ENCODE data around the gene CYTH2.
"Not testable (repeated sequence)": the region's sequence is repeated elsewhere in the genome, so short reads cannot be mapped to it uniquely, and the experiment has no call there.

Gene CYTH2

DNA sequence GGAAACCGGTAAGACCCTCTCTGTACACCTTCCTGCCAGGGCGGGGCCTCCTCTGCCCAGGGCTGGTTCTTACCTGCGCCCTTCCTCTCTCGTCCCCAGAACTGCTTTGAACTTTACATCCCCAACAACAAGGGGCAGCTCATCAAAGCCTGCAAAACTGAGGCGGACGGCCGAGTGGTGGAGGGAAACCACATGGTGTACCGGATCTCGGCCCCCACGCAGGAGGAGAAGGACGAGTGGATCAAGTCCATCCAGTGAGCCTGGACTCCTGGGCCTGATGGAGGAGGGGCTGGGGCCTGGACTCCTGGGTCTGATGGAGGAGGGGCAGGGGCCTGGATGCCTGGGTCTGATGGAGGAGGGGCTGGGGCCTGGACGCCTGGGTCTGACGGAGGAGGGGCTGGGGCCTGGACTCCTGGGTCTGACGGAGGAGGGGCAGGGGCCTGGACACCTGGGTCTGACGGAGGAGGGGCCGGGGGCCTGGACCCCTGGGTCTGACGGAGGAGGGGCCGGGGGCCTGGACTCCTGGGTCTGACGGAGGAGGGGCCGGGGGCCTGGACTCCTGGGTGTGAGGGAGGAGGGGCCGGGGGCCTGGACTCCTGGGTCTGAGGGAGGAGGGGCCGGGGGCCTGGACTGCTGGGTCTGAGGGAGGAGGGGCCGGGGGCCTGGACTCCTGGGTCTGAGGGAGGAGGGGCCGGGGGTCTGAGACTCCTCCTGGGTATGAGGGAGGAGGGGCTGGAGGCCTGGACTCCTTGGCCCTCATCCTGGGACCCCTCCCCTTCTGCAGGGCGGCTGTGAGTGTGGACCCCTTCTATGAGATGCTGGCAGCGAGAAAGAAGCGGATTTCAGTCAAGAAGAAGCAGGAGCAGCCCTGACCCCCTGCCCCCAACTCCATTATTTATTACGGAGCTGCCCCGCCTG lies 9.4 kb downstream of the CYTH2 start:
- DNase-seq = no peak

DNA sequence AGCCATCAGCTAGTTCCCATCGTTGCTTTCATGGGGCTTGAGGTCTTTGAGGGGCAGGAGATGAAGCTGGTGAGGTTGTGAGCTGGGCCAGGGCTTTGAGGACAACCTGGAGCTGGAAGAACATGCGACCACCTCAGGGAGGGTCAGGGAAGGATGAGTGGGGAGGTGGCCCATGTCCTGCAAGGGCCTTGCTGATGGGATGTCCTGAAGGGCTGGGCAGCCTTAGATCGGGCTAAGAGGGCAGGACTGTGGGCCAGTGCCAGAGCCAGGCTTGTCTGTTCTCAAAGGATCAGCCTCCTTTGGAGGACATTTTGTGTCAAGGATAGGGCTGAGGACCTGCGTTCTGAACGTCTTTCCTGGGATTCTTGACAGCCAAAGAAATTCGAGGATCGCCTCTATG lies 10.5 kb downstream of the CYTH2 start:
- DNase-seq = no peak

DNA sequence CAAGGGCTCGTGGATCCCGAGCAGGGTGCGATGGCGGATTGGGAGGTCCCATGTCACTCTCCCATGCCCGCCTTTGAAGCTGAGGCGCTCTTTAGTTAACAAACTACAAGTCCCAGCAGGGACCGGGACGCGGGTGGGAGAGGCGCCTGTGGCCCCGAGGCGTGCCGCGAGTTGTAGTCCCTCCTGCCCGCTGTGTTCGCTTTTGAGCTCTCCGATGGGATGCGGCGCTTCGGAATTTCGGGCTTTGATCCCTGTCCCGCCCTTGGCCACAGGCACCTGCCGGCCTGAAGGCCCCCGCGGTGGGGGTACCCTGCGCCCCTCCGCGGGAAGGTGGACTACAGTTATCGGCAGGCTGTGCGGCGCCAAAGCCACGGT lies 11.0 kb downstream of the CYTH2 start:
- peak; percentile 78 for DNase-seq

DNA sequence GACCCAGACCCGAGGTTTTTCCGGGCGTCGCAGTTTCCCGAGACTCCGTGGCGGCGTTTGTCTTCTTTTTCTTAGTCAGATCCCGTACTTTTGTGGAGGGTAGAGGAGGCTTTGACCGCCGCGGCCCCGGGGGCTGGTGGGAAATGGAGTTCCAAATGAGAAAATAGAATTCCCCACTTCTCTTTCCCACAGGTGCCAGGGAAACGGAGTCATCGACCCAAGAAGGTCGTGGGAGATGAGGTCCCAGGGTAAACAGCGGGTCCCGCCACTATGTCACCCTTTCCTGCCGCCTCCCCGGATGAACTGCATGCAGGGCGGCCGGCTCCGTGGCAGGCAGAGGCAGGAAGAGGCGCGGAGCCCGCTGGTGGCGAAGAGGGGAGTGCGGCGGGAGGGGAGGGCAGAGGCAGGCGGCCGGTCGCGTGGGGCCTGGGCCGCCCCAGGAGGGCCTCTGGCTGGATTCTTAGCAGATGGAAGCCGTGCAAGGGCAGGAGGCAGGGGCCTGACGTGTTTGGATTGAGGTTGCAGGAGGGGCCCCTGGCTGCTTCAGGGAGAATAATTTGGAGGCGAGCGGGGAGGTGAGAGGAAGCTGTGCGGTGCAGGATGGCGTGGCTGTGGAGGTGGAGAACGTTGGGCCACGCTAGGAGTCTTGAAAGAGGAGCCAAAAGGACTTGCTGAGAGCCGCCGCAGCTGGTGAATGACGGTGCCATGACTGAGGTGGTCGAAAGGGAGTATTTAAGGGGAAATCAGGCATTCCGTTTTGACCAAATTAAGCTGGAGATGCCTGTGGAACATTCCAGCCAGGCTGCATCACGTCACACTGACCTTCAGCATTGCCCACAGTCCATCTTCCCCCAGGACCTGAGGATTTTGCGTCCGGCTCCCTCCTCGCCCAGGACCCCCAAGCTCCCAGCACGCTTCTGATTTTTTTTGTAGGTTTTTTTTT lies 11.7 kb downstream of the CYTH2 start:
- peak; percentile 76 for DNase-seq

DNA sequence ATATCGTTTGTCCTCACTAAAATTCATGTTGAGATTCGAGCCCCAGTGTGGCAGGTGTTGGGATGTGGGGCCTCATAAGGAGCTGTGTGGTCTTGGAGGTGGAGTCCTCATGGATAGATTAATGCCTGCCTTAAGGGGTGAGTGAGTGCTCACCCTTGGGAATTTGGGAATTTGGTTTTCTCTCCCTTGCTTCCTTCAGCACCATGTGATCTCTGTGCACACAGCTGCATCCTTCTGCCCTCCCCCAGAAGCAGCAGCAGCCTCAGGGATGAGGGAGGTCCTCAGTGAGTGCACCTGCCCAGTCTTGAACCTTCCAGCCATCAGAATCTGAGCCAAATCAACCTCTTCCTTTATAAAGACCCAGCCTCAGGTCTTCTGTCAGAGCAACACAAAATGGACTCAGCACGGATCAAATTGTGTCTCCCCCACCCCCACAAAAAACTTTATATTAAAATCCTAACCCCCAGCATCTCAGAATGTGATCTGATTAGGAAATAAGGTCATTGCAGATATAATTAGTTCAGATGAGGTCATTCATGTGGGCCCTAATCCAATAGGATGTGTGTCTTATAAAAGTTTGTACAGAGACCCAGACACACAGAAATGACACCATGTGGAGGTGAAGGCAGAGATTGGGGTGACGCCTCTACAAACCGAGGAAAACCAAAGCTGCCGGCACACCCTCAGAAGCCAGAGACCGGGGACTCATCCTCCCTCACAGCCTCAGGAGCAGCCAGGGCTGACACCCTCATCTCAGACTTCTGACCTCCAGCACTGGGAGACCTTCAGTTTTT lies 12.9 kb downstream of the CYTH2 start:
- DNase-seq = no peak

DNA sequence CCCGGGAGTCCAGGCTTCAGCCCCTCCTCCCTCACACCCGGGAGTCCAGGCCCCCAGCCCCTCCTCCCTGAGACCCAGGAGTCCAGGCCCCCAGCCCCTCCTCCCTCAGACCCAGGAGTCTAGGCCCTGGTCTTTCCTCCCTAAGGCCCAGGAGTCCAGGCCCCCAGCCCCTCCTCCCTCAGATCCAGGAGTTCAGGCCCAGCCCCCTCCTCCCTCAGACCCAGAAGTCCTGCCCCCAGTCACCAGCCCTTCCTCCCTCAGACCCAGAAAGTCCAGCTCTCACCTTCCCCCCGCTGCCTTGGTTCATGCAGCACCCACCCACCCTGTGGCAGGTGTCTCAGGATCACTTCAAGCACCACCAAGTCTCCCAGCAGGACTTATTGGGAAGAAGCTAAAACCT lies 14.1 kb downstream of the CYTH2 start:
- DNase-seq = no peak

DNA sequence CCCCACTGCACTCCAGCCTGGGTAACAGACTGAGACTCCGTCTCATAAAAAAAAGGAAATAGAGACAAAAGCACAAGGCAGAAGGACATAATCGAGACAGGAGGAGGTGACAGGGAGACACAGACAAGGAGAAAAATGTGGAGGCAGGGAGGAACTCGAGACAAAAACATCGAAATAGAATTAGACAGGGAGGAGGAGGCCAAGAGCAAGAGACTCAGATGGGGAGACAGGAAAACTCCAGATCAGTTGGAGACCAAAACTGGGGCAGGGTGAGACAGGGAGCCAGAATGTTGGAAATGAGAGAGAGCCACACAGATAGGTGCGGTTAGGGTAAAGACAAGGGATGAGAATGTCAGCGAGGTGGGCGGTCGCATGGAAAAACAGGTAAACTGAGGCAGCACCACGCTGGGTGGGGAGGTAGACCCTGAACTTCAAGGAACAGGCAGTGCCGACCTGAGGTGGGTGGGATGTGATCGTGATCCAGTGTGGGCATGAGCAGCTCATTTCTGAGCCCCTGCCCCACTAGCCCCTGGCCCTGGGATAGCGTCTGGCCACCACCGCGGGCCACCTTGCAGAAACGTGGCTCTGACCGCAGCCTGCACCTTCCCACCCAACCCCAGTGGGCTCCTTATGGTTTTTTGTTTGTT lies 15.2 kb downstream of the CYTH2 start:
- no peak for DNase-seq

DNA sequence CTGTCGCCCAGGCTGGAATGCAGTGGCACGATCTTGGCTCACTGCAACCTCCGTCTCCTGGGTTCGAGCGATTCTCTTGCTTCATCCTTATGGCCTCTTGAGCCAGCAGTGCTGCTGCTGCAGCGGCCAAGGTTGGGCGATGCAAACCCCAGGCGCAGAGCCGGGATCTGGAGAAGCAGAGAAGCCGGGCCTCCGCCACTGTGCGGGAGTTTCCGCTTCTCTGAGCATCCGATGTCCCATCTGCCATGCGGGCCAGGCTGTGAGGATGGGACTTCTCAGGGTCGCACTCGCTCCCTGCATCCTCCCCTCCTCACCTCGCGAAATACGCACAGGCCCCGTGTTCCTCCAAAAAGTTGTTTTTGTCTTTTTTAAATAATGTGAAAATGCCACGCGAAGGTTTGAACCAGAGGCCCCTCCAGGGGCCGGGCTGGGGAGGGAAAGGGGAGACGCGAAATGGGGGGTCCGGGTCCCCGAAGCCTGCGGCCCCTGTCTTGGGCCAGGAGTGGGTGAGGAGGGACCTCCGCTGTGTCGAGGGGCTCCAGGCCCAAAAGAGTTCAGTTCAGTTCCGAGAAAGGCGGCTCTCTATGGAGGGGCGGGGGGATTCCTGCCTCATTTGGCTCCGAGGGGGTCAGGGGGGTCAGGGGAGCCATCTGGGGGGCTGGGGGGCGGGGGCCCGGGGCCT lies 15.9 kb downstream of the CYTH2 start:
- DNase-seq = peak; percentile 71

DNA sequence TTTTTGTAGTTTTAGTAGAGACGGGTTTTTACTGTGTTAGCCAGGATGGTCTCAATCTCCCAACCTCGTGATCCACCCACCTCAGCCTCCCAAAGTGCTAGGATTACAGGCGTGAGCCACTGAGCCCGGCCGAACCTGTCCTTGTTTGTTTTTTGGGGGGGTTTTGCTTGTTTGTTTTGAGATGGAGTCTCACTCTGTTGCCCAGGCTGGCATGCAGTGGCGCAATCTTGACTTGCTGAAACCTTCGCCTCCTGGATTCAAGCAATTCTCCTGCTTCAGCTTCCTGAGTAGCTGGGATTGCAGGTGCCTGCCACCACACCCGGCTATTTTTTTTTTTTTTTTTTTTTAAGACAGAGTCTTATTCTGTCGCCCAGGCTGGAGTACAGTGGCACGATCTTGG lies 17.5 kb downstream of the CYTH2 start:
- not testable (repeated sequence) for DNase-seq

DNA sequence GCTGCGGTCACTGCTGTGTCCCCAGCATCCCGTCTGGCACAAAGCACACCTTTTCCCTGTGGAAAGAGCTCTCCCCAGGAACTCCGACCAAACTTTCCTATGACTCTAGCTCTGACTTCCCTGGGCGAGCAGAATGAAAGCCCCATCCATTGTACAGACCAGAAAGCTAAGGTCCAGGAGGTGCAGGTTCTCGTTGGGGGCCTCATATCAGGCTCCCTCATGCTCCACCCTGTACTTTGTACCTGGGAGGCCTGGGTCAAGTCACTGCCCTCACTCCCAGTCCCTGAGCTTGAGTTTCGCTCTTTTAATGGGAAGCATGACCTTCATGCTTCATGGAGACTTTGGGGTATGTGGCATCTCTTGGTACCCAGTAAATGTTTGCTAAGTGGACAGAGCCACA lies 18.4 kb downstream of the CYTH2 start:
- DNase-seq = no peak

DNA sequence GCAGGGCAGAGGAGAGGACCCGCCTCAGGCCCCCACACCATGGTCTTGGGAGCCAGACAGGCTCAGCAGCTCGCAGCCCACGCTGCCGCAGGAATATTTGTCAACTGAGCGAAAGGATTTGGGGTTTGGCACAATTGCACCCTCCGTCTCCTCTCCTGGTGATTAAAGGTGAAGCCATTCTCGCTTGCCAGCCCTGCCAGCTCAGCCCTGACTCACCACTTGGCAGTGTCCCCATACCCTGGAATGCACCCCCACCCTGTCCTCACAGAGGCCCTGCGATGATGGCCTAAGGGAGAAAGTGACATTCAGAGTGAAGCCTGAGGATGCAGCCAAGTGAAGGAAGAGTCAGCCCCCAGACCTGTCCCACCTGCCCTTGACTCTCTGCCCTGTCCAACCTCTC lies 18.8 kb downstream of the CYTH2 start:
- no peak for DNase-seq

DNA sequence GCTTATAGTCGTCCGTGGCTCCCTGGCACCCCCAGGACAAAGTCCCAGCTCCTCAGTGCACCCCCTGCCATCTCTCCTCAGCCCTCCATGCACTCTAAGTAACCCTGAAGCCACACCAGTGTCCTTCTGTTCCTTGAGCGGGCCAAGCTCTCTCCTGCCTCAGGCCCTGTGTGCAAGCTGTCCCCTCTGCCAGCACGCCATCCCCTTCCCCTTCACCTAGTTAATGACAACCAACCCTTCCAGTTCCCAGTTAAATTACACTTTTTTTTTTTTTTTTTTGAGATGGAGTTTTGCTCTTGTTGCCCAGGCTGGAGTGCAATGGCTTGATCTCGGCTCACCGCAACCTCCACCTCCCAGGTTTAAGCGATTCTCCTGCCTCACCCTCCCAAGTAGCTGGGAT lies 19.3 kb downstream of the CYTH2 start:
- not testable (repeated sequence) for DNase-seq

DNA sequence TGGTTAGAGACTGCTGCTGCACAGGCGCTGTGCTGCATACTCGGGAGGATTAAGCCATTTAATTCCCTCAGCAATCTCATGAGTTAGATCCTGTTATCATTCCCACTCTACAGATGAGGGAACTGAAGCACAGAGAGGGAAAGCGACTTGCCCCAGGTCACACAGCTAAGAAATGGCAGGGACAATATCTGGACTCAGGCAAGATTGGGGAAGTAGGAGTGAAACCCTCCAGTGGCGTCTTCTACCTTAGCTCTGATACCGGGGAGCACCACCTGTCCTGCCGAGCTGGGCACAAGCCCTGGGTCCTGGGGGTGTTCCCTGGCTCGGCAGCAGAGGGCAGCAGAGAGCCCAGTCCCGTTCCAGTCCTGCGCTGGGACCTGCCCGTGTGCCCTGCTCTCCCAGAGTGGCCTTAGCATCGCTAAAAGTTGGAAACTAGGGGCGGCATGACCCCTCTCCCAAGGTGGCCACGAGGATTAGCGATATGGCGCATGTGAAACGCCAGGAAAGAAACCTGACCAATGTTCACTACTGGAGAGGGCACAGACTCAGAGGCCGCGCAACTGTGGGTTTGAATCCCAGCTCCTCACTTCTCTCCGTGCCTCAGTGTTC lies 20.5 kb downstream of the CYTH2 start:
- DNase-seq = peak; percentile 84

DNA sequence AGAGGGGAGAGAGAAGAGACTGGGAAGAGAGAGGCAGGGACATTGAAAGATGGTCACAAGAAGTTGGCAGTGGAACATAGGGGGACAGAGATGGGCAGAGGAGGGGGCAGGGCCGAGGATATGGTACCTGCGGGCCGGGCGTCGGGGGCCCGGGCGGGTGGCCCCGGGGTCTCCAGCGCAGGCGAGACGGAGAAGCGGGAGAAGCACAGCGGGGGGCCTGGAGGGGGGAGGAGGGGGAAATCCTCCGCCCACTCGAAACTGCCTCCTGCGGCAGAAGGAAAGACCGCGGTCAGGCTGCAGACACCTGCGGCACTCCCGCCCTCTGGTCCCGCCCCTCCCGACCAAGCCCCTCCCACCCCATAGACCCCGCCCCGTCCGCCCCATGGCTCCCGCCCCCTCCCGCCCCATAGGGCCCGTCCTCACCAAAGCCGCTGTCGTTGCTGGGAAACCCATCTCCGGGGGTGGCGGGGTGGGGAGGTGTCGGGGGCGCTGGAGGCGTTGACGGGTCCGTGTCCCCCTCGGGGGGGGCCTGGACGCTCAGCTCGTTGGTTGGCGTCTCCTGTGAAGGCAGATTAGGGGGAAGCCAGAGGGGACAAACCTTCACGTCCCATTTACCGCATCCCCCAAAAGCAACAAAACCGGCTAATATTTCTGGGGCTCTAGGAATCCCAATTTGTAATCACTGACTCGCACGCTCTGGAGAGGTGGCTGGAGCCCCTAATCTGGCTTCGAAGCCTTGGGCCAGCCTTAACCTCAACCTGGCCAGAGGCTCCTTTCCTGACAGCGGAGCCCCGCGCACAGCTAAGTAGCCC lies 22.0 kb downstream of the CYTH2 start:
- peak; percentile 54 for DNase-seq

DNA sequence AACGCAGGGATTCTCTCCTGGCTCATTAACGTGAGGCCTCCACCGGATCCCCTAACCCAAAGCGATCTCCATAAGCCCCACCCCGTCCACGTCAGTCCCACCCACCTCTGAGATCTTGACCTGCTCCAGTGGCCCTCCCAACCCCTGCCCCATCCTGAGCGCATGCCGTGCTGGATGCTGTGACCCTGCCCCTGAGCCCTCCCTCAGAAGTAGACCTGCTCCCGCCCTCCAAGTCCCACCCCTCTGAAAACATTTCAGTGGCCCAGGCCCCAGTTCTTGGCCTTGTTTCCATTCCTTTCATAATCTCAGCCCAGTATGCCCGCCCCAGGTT lies 22.6 kb downstream of the CYTH2 start:
- no peak for DNase-seq

DNA sequence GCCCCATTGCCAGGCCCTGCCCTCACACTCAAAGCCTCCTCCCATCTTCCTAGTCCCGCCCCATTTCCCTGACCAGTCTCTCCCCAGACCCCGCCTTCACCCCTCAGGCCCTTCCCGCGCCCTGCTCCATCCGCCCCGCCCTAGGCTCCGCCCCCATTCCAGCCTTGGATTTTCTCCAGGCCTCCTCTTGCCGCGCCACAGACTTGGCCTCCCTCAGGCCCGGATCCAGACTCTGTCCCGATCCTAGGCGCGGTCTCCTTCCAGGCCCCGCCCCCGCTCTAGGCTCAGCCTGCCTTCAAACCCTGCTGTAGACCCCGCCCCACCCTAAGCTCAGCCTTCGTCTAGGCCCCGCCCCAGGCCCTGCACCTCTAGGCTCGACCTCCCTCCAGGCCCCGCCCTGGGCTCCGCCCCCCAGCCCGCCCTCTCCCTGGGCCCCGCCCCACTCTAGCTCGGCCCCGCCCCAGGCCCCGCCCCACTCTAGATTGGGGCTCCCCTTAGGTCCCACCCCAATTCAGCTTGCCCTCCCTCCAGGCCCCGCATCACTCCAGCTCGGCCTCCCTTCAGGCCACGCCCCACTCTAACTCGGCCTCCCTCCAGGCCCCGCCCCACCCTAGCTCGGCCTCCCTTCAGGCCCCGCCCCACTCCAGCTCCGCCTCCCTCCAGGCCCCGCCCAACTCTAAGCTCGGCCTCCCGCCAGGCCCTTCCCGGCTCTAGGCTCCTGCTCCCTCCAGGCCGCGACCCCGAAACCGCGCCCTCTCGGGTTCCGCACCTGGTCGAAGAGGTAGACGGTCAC lies 24.0 kb downstream of the CYTH2 start:
- peak; percentile 95 for DNase-seq

DNA sequence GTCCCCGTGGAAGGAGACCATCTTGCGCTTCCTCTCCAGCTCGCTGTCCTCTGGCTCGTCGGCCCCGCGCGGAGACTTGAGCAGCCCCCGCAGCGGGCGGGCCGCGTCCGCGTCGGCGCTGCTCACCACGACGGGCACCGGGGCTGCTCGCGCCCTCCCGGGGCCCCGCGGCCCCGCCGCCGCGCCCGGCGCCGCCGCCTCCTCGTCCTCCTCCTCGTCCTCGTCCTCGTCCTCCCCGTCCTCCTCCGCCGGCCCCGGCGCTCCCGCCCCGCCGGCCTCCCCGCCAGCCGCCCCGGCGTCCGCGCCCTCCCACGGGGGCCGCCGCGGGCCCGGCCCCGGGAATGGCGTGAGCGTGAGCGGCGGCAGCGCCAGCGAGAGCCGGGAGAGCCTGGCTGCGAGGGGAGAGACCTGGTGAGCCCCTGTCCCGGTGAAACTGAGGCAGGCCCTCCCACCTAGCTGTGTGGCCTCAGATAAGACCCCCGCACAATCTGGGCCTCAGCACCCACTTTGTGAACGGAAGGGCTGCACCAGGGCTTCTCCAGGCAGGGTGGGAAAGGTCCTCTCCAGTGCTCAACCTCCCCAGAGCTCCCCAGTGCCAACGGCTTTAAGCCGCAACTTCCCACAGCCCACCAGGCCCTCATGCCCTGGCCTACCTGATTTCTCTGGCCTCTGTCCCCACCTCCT lies 24.7 kb downstream of the CYTH2 start:
- no peak for DNase-seq

DNA sequence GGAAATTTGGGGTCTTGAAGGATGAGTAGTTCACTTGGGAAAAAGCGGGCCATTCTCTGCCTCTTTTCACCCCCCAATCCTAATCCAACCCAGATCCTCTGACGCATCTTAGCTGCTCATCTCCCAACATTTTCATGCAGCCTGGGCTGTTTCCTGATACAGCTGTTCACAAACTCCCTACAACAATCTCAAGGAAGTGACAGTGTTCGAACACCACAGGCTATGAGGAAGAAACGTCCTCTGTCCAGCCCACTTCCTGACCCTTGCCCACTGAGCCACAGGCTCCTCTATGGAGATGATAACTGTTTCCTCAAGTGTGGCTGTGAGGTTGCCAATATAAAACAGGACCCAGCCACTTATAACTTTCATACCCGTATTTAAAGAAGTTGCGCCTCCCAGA lies 26.2 kb downstream of the CYTH2 start:
- DNase-seq = no peak

Measured in eye (tissue), 1 donor.